Epithelial cell of proximal tubule (primary cell): Measurements from ENCODE around the gene PRDM13. TPM values are rescaled to one million over a fixed set of nuclear protein-coding genes. Genes with fewer than 3 reads are reported as not detected.
"Not testable (repeated sequence)": the region's sequence is repeated elsewhere in the genome, so short reads cannot be mapped to it uniquely, and the experiment has no call there.

Experiments used
- DNase-seq: peaks from one replicate; pipeline ENCODE4 v3.0.0-alpha.2; 2011; ENCODE audit warnings: low read depth
- H3K4me3 ChIP-seq: 2 replicates; pipeline ENCODE4 v1.5.1; 2011; ENCODE audit warnings: low read depth, mild to moderate bottlenecking, low read length
- total RNA-seq: library from RNA; depleted of rRNA; stranded (reverse); fragments of >200 nt; gene quantifications from 2 replicates; pipeline ENCODE4 v1.2.3, GENCODE V29; 2015
- TF ChIP-seq, protein P1 (sequence below): conservative IDR thresholded peaks from 2 replicates; pipeline ENCODE4 v1.5.1; 2012; ENCODE audit warnings: low read depth, mild to moderate bottlenecking, low read length

Gene PRDM13
- total RNA-seq, 1 donor from 2014 or later: not detected

DNA sequence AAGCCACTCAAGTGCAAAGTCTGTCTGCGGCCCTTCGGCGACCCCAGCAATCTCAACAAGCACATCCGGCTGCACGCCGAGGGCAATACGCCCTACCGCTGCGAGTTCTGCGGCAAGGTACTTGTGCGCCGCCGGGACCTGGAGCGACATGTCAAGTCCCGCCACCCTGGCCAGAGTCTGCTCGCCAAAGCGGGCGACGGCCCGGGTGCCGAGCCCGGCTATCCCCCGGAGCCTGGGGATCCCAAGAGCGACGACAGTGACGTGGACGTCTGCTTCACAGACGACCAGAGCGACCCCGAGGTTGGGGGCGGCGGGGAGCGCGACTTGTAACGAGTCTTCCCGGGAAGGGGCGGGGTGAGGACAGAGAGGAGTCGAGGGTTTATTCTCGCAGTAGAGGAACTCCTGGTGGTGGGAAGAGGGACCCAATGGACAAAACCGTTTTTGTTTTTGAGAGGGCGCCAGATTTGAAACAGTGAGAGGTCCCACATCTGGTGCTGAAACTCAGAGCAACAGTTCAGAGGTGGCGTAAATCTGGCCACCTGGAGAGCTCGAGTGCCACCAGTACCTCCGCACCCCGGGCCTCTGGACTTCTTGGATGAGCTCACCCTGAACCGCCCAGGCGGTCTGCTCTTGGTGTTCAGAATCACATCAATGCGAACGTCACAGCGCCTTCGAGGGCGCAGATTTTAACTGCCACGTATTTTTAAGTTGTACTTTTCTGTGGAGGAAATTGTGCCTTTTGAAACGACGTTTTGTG is 8.0 kb downstream of the PRDM13 start:
- DNase-seq: no peak
- H3K4me3 ChIP-seq: no peak overlapping the region
- TF ChIP-seq, protein P1, sequence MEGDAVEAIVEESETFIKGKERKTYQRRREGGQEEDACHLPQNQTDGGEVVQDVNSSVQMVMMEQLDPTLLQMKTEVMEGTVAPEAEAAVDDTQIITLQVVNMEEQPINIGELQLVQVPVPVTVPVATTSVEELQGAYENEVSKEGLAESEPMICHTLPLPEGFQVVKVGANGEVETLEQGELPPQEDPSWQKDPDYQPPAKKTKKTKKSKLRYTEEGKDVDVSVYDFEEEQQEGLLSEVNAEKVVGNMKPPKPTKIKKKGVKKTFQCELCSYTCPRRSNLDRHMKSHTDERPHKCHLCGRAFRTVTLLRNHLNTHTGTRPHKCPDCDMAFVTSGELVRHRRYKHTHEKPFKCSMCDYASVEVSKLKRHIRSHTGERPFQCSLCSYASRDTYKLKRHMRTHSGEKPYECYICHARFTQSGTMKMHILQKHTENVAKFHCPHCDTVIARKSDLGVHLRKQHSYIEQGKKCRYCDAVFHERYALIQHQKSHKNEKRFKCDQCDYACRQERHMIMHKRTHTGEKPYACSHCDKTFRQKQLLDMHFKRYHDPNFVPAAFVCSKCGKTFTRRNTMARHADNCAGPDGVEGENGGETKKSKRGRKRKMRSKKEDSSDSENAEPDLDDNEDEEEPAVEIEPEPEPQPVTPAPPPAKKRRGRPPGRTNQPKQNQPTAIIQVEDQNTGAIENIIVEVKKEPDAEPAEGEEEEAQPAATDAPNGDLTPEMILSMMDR: no peak

DNA sequence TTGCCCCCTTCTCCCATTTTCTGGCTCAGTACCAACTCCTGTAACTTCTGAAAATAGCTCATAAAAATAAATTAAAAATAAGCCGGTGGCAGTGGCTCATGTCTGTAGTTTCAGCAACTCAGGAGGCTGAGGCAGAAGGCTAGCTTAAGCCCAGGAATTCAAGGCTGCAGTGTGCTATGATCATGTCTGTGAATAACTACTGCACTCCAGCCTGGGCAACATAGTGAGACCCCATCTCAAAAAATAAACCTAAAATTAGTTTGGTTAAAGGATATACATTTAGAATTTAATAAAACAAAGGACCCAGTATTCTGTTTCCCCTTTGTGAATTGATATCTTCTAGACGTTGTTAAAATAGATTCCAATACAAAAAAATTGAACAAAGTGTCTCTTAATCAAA is 10.5 kb downstream of the PRDM13 start:
- no peak overlapping the region for H3K4me3 ChIP-seq
- TF ChIP-seq, protein P1: no peak
- DNase-seq: no peak

DNA sequence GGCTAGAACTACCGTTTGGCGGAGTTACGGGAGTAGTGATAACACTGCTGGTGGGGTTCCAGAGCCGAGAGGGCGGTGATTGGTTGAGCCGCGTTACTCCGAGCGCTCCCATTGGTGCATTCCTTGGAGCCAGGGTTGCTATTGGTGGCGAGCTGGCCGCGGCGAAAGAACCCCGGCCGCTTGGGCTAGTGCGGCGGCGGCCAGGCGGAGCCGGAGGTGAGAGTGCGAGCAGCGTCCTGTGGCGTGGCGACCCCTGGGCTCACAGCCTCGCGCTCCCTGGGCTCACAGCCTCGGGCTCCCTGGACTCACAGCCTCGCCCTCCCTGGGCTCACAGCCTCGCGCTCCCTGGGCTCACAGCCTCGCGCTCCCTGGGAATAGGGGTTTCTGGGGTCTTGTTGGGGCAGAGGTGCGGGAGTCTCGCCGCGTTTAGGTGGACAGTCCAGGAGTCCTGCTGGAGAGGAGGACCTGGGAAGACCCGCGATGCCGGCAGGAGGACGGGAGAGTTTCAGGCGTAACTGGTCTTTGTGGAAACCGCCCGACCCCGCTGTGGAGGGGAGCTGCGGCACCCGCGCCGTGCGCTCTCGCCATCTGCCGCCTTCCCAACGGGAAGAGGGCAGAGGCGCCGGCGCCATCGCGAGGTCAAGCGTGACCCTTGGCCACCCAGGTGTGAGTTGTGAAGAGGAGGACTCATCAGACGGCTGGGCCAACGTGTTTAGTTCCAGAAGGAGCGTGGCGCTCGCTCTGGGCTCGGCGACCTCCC is 12.2 kb downstream of the PRDM13 start:
- TF ChIP-seq, protein P1: no peak
- H3K4me3 ChIP-seq: no peak overlapping the region
- no peak for DNase-seq

DNA sequence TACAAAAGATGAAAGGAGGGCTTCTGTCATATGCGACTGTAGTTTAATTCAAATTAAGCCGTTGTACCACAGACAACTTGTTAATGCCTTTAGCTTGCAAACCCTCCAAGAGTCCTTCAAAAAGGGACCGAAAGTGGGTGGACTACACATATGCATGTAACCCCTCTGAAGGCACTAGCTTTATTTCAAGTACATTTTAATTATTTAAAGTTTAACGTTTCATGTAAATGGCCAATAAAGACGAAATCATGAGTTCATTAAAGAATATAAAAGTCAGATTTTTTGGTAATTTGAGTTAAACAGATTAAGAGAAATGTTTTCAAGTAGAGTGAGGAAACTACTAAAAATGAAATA is 12.8 kb downstream of the PRDM13 start:
- TF ChIP-seq, protein P1: no peak
- DNase-seq: no peak
- H3K4me3 ChIP-seq: no peak overlapping the region

DNA sequence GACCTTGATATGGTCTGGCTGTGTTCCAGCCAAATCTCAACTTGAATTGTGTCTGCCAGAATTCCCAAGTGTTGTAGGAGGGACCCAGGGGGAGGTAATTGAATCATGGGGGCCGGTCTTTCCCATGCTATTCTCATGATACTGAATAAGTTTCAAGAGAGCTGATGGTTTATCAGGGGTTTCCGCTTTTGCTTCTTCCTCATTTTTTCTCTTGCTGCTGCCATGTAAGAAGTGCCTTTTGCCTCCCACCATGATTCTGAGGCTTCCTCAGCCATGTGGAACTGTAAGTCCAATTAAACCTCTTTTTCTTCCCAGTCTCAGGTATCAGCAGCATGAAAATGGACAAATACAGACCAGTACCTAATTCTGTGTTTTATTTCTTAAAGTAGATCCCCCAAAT is 15.4 kb downstream of the PRDM13 start:
- not testable (repeated sequence) for H3K4me3 ChIP-seq, DNase-seq

DNA sequence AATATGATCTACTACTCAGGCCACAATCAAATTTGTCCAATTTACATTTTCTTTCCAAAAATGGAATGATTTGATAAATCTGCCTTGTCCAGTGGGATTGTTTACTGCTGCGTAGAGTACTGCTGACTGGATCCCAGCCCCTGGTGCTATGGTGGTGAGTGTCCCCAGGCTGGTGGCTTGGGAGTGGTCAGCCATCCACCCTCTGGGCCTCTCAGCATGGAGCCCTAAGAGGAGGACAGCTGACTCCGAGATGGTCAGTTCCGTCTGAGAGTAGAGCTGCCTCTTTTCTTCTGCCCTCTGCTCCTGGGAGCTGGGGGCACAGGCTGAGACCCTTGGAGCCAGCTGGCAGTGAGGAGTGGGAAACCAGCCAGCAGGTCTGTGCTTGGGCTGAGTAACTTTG is 22.7 kb downstream of the PRDM13 start:
- H3K4me3 ChIP-seq: no peak overlapping the region
- no peak for DNase-seq
- TF ChIP-seq, protein P1: no peak

DNA sequence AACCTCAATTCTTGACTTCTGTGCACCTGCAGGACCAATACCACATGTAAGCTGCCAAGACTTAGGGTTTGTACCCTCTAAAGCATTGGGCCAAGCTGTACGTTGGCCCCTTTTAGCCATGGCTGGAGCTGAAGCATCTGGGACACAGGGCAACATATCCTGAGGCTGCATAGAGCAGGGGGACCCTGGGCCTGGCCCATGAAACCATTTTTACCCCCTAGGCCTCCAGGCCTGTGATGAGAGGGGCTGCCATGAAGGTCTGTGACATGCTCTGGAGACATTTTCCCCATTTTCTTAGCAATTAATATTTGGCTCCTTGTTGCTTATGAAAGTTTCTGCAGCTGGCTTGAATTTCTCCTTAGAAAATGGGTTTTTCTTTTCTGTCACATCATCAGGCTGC is 31.0 kb downstream of the PRDM13 start:
- TF ChIP-seq, protein P1: no peak
- H3K4me3 ChIP-seq: no peak overlapping the region
- DNase-seq: no peak

DNA sequence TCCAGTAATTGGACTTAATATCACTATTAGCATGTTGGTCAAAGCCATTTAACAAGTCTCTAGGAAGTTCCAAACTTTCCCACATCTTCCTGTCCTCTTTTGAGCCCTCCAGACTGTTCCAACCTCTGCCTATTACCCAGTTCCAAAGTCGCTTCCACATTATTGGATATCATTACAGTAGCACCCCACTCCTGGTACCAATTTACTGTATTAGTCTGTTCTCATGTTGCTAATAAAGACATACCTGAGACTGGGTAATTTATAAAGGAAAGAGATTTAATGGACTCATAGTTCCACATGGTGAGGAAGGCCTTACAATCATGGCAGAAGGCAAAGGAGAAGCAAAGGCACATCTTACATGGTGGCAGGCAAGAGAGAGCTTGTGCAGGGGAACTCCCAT is 31.7 kb downstream of the PRDM13 start:
- DNase-seq, H3K4me3 ChIP-seq: not testable (repeated sequence)
